ENCODE results near the gene STEAP3.

Gene STEAP3

GRCh38 chr2:119308793-119309330 lies 85.2 kb downstream of the STEAP3 start:
- no peaks in the 10 kb centered on the region for H3K4me1 Mint-ChIP-seq (ENCODE audit: low read depth)

GRCh38 chr2:119311371-119311770 lies 87.7 kb downstream of the STEAP3 start:
- Mint-ChIP-seq H3K4me3 (no peak overlapping the region), H3K27me3 (ENCODE audit: low read depth) (no peaks in the 10 kb centered on the region), H3K4me1 (ENCODE audit: low read depth) (no peaks in the 10 kb centered on the region), H3K36me3 (ENCODE audit: low read depth) (no peaks in the 10 kb centered on the region), H3K9me3 (no peaks in the 10 kb centered on the region), H3K27ac (no peak overlapping the region)
- DNase-seq (ENCODE audit: low spot score) = no peak

More at GRCh38 chr2:119308793-119309330, 85.2 kb downstream of the STEAP3 start:
- H3K36me3 Mint-ChIP-seq (ENCODE audit: low read depth) = no peaks in the 10 kb centered on the region
- no peaks in the 10 kb centered on the region for H3K27me3 Mint-ChIP-seq (ENCODE audit: low read depth)
- no peaks in the 10 kb centered on the region for H3K9me3 Mint-ChIP-seq
- no peak overlapping the region for H3K4me3 Mint-ChIP-seq
- no peak for DNase-seq (ENCODE audit: low spot score)
- no peak overlapping the region for H3K27ac Mint-ChIP-seq

GRCh38 chr2:119311831-119312230 lies 88.2 kb downstream of the STEAP3 start:
- no peak for DNase-seq (ENCODE audit: low spot score)
- no peak overlapping the region for H3K4me3 Mint-ChIP-seq
- H3K4me1 Mint-ChIP-seq (ENCODE audit: low read depth) = no peaks in the 10 kb centered on the region
- no peaks in the 10 kb centered on the region for H3K36me3 Mint-ChIP-seq (ENCODE audit: low read depth)
- no peaks in the 10 kb centered on the region for H3K27me3 Mint-ChIP-seq (ENCODE audit: low read depth)
- no peaks in the 10 kb centered on the region for H3K9me3 Mint-ChIP-seq
- H3K27ac Mint-ChIP-seq = no peak overlapping the region
